Measurements from ENCODE around the gene SEMA3C.

GRCh38 chr7:80950550-80950967 is 31.7 kb upstream of the SEMA3C start:
- TF ChIP-seq CTCF (IDR thresholded peaks at IDR 0.05; ENCODE audit: low read depth, low read length, poor library complexity, severe bottlenecking) = no peak
- TF ChIP-seq EZH2phosphoT487 (IDR thresholded peaks at IDR 0.05; ENCODE audit: borderline replicate concordance, low read length) = no peak

Measured in DOHH2 (cell line).